Sigmoid colon (tissue), 4 donors: ENCODE measurements around the gene SUGCT.

Experiments used
- CTCF ChIP-seq, 4 experiments: fragments of 450-650 bp in 3 of 4; fragments of 200-600 bp in 1 of 4; IDR thresholded peaks; one replicate each; pipeline ENCODE4 v1.5.1; 2016 to 2019; ENCODE audit warnings: antibody characterized with exemption in 4 of 4, mild to moderate bottlenecking in 3 of 4, moderate library complexity in 2 of 4
- EP300 ChIP-seq, 4 donors: sonication (generic); formaldehyde crosslinking; IDR thresholded peaks; one replicate each; pipeline ENCODE4 v1.6.1; 2017; ENCODE audit warnings: antibody characterized with exemption in 4 of 4
- POLR2A ChIP-seq, 2 donors: fragments of 450-650 bp; IDR thresholded peaks; one replicate each; pipeline ENCODE4 v1.6.1; 2016; ENCODE audit warnings: antibody characterized with exemption in 2 of 2, mild to moderate bottlenecking in 2 of 2, moderate library complexity in 2 of 2

- no peak for TF ChIP-seq CTCF (IDR thresholded peaks at IDR 0.05)
- TF ChIP-seq POLR2A (IDR thresholded peaks at IDR 0.05), result no peak
- no peak for TF ChIP-seq EP300 (IDR thresholded peaks at IDR 0.05)
Observed at GRCh38 chr7:40726559-40726958, 591.8 kb downstream of the SUGCT start.
